ENCODE data around the gene SLU7.

Gene SLU7

DNA sequence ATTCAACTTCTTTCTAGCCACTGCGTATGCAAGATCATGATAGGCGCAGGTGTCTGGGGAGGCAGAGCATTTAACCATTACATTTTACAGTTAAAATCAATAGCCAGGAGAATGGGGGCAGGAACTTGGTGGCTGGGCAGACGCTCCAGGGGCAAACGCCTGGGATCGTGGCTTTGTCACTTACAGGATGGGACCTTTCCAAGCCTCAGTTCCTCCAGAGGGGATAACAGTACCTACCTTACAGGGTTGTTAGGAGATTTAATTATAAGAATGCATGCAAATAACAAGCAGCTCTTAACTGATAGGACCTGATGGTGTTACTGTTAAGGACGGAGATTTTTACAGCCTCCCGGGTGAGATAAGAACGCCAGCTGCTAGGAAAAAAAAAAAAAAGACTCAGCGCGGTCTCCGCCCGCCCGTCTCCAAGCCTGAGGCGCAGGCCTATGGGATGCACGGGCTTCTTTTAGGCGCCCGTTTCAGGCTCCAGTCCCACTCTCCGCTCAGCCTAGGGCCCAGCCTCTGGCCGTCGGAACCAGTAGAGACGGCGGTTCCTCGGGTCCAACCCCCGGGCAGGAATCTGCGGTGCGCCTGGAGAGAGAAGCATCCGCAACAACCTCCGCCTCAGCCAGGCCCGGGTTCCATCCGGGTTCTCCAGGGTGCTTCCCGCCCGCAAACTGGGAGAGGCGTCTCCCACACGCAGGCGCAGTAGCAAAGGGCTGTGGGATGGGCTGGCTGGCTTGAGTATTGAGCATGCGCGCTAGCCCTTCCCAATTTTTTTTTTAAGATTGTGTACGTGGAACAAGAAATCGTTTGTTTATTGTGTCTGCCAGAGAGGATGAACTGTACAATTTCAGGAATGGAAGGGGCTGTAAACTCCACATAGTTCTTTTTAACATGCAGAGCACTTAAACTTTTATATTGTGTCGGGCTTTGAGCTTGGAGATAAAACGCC lies 19.2 kb downstream of the SLU7 start, which contains the start of gene FAM200C:
FAM200C (minus strand) TSS at position 653 of the 952 bp plus-strand sequence. CDS start 4,564 bp downstream, outside the sequence.
- peak; percentile 98 for DNase-seq

DNA sequence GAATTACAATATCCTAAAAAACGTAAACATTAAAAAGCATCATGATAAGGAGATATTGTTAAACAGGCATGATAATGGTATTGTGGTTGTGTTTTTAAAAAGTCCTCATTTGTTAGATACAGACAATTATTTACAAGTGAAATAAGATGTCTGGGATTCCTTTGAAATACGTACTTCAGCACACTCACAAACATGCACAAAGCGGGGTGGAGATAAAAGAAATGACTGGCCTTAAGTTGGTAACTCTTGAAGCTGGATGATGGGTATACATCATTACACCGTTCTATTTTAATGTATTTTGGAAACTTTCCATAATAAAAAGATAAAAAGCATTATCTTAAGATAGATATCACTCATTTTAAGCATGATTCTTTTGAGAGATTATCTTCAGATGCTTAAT lies 20.1 kb downstream of the SLU7 start:
- DNase-seq, result peak; percentile 36

DNA sequence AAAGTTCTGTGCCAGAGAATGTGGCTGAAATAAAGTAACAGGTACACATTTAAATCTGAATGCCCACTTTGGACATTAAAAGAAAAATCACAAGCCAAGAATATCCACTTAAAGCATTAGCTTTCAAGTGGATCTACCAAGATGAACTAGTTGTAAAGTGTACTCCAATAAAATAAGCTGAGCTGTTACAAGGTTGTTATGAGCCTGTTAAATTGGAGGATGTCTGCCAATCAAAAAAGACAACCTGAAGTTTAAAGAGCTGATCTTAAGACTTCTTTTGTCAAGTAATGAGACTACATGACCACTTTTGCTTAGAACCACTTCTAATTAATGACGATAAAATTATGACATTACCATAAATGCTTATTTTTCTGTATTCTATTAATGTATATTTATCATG lies 21.4 kb downstream of the SLU7 start:
- no peak for DNase-seq

DNA sequence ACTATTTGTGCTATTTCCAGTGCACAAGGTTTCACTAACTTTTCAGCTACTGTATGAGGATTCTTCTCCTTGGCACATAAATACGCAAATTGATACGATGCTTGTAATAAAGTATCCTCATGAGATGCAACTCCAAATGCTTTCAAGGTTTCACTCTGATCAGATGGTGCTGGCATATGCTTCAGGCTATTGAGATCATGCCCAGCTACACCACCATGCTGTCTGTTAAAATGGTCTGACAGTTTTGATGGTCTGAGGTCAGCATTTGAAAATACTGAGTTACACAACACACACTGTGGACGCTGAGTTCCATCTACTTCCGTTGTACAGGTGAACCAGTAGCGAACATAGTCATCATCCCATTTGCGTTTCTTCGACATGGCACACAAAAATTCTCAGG lies 23.8 kb downstream of the SLU7 start:
- no peak for DNase-seq

DNA sequence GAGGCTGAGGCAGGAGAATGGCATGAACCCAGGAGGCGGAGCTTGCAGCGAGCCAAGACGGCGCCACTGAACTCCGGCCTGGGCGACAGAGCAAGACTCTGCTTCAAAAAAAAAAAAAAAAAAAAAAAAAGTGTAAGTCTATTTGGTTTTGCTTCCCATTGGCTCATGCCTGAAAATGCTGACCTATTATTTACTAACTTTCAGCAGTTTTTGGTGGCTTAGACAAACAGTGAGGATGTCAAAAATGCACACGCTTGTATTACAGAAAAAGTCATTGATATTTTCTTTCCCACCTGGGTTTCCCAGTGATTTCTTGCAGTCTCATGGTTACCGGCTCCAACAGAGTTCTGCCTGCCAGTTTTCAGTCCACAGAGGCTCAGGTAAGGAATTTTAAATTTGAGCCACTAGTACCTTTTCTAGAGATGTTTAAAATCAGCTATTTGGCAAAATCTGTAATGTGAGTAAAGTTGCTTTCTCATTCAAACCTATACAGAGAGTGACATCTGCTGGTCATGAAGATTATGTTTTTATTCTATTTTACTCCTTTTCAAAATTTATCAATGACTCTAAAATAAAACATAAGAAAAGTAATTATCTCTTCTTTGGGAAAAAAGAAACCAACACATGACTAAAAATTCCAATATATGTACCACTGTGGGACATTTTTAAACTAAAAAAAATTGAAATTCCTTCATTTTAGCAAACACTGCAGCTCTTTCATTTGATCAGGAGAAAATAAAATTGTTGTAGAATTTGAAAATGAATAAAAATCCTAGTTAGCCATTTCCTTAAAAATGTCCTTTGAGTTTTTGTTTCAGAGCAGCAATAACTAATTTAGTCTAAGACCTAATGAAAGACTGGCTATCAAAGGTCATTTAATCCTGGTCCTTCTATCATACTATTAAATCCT lies 27.8 kb downstream of the SLU7 start:
- DNase-seq, result peak; percentile 56

DNA sequence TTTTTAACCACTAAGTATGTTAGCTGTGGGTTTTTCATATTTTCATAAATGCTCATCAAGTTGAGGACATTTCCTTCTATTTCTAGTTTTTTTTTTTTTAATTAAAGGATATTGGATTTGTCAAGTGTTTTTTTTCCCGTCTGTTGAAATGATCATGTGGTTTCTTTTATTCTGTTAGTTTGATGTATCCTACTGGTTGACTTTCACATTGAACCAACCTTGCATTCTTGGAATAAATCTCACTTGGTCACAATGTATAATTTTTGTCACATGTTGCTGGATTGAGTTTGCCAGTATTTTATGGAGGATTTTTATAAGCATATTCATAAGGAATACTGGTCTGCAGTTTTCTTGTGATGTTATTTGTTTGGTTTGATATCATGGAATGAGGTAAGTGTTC lies 31.4 kb downstream of the SLU7 start:
- no peak for DNase-seq

DNA sequence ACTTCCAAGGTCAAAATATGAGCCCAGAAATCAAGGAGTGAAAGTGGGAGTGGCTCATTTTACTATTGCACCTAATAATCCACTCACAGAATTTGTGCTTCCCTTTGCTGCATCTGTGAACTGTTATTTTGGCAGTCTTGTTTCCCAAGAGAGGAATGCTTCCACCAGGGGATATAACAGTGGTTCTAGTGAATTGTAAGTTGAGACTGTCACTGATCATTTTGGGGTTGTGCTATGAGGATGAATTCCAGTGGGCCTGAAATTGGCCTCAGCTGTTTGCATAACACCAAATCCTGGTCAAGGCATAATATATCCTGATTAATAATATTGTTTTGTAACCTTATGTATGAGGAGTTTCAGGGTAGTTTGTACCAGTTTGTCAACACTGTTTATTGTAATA lies 33.4 kb downstream of the SLU7 start:
- DNase-seq, result no peak

DNA sequence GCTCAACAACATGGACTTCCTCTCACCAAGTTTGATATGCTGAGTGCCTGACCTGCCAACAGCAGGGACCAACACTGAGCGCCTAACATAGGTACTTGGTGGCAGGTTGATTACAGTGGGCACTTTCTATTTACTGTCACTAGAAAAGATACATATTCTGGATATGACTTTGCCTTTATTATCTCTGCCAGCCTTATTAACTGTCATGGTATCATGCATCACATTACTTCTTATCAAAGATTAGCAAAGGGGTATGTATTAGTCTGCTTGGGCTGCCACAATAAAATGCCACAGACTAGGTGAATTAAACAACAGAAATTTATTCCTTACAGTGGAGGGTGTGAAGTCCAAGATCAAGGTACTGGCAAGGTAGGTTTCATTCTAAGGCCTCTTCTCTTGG lies 34.2 kb downstream of the SLU7 start:
- no peak for DNase-seq

DNA sequence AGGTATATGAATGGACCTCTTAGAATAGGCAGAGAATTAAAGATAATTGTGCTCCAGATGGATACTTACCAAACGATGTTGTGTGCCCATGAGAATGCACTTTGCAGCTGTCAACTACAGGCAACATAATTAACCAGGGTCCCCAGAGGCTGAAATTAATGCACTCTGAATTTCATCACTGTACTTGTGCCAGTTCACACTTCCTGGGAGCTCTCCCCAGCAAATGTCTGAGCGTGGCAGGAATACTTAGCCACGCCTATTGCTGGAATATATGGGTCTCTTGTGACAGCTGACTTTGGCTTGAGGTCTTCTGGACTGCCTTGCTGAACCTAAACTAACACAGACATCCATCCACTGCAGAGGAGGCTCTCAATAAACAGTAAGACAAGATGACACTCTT lies 36.5 kb downstream of the SLU7 start:
- DNase-seq, result no peak

DNA sequence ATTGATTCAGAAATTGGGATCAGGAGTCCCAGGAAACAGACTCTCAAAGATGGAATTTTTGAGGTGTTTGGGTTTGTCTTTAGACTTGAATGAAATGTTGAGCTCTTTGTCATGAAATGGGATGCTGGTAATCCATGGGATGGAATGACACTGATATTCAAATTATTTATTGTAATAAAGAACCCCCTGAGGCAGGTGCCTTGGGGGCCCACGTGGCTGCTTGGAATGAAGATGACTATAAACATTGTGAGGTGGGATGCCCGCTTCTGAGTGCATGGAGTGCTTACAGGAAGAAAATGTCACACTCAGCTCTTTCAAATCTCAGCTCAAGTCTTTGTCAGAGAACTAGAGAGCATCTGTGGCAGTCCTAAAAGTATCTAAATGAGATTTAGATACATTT lies 38.8 kb downstream of the SLU7 start:
- DNase-seq, result no peak

DNA sequence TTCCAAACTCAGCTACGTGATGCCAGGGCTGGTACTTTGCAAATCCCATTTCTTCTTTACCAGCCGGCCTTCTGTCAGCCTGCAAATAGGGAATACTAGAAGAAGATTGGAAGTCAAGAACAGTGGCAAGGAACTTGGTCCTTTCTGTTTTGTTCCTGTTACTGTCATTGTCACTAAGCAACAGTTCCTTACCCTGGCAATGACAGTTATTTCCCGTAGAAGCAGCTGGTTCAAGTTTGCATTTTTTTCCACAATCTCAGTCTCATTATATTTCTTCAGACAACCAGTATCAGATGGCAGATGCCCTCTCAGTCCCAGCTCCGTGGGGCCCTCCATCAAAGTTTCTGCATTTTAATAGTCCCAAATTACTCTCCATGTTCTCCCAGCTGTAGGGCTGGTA lies 39.4 kb downstream of the SLU7 start:
- DNase-seq, result no peak

DNA sequence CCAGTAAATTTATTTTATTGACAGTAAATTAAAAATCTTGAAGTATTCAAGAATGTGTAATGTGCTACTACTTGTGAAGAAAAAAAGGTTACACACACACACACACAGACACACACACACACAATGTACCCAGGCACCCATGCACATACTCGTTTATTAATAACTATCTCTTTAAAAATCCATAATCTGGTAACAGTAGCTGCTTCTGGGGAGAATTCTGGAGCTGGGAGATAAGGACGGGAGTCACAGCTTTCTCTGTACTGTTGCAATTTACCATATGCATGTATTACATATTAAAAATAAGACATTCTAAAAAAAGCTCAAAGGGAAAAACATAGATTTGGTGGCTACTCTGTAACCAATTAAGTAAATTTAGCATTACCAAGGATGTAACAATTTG lies 40.6 kb downstream of the SLU7 start:
- DNase-seq, result no peak

DNA sequence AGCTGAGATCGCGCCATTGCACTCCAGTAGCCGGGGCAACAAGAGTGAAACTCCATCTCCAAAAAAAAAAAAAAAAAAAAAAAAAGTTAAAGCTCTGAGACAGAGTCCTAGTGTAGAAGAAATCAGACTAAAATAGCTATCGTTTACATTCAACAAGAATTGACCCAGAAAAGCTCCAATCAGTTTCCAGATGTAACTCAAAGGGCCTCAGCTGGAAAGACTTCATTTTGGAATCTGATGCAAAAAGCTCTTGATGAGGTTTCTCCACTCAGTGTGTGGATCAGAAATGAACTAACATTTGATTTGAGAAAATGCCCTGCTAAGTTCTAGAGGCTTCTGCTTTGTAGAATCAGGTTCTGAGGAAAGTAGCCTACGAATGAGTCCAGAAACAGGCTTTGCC lies 41.2 kb downstream of the SLU7 start:
- DNase-seq, result no peak

DNA sequence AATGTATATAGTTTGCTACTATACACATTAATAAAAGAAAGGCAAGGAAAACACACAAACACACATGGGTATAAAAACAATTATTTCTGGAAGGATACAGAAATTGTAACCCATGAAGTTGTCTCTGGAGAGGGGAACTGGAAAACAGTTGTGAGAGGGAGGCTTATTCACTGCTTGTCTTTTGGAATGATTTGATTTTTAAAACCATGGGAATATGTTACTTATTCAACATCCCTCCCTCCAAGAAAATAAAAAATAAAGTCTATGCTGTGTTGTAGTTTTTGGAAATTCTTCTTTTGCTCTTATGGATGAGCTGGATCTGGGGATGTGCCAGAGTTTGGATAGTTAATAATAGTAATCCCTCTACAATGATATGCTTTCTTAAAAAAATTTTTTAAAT lies 42.5 kb downstream of the SLU7 start:
- DNase-seq, result no peak

DNA sequence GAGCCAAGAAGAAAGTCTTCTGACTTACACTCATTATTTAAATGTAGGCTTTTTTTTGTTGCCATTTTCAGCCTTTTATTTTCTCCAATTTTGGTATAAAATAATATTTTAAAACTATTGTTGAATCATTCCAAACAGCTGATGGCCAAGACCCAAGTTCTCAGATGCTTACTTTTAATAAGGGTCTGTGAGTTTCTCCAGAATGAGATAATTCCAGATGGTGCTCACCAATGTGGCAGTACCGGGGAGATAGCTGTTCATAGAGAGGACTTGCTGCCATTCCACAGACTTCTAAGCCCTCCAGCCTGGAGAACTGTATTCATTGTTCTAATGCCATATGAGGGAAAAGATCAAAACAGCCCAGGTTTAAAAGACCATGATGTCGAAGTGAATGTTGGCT lies 43.2 kb downstream of the SLU7 start:
- no peak for DNase-seq

DNA sequence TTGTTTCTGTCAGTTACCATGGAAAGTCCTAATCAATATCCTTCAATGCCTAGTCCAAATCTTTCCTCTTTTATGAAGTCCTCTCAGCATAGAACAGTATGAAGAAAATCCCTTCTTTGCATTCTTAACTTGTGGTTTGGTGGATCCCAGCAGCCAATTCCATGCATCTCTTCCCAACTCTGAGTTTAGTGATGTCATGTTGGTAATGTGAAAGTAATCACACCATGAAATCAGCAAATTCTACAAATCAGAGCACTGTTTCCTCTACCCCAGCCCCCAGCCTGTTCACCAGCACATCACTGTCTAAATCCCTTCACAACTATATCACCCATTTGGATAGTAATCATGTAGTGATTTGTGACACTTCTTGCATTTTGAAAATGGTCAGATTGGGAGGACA lies 43.7 kb downstream of the SLU7 start:
- DNase-seq, result no peak

DNA sequence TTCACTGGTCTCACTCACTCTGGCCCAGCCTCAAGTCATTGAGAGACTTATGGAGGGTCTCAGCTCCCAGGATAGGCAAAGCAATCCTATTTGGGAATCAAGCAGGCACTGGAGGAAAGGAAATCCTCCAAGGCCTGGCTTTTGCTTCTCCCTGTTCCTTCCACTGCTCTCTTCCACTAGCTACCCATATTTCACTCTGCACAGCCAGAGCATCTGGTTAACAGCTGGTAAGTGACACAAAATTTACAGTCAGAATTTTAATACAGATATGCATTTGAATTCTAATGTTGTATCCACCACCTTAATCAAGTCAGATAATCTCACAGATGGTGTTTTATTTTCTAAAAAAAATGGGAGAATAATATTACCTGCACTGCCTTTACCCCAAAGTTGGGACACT lies 47.6 kb downstream of the SLU7 start:
- DNase-seq, result no peak

DNA sequence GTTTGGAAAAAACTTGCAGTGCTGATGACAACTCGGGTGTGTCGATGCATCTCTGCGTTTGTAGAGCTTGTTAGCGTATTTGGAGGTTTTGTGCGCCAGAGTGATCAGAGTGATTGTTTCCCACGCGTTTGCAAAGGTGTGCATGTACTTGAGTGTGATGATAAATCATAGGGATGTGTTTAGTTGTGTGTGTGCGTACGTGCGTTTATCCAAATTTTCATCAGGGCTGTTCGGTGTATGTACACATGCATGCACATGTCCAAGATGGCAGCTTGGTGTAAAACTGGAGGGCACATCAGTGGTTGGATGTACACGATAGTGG lies 48.2 kb downstream of the SLU7 start:
- no peak for DNase-seq

DNA sequence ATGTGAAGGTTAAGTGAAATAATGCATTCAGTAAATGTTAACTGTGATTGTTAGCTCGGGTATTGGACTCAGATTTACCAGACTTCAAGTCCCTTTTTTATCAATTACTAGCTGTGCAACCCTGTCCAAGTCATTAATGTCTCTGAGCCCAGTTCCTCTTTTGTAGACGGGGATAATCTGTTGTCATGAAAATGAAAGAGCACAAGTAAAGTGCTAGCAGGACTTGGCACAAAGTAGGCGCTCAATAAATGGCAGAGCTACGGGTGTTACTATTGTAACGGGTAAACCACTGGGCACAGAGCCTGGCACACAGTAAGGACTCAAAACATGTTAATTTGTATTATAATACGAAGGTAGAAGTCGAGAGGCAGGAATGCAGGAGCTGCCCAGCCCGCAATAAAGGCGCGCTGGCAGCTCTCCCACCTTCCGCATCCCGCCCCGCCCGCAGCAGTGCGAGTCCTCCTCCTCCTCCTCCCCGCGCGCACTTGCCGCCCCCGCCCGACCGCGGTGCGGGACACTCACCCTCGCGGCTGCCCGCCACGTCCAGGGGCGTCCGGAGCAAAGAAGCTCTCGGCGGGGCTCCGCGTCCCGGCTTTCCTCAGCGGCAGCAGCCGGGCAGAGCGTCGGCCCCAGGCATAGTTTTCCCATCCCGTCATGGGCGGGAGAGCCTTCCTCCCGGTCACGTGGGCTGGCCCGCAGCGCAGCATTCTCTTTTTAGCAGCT lies 48.7 kb downstream of the SLU7 start, which contains the start of gene C1QTNF2:
C1QTNF2 (minus strand) TSS at position 637 of the 723 bp plus-strand sequence. CDS start 15,615 bp downstream, outside the sequence.
- DNase-seq, result peak; percentile 90

DNA sequence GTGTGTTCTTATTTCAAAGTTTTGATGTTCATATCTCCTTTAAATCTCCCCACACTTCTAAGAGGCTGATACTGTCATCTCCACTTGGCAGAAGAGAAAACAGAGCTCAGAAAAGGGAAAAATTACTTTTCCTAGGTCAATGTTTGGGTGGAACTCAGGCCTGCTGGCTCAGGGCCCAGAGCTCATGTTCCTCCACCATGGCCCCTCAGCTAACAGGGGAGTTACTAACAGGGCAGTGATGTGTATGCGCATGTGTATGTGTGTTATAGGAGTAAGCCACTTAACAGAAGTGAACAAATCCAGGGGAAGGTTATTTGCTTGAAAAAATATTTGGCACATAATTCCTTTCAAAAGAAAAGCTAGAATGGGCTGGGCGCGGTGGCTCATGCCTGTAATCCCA lies 51.0 kb downstream of the SLU7 start:
- no peak for DNase-seq

DNA sequence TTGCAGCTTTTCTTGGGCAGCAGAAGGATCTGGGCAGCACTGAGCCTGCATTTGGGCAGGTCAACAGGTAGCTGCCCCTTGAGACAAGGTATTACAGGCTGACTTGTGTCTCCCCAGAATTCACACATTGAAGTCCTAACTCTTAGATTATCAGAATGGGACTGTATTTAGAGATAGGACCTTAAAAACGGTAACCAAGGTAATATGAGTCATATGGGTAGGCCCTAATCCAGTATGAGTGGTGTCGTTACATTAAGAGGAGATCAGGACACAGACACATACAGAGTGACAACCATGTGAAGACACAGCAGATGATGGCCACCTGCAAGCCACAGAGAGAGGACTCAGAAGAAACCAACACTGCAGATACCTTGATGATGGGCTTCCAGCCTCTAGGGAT lies 51.6 kb downstream of the SLU7 start:
- no peak for DNase-seq

DNA sequence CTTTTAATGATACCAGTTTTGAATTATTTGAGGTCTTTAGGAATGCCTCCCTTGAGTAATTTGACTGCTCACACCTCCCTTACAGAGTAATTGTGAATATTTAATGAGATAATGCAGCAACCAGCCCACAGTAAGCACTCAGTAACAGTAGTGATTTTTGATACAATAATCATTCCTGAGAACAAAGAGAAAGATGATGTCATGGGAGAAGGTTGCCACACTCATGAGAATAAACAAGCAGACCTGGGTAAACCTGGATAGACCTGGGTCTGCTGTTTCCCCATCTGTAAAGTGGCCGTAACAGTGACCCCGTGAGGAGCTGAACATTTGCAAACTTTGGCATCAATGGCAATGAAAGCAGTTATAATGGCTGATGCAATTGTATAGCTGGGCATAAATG lies 52.7 kb downstream of the SLU7 start:
- no peak for DNase-seq

All from eye (tissue), 1 donor.